GM18498 (cell line): ENCODE data around the gene CDH18.

ENCODE experiments used
- ATAC-seq: cut with Tn5 transposase; IDR thresholded peaks from one replicate; pipeline ENCODE4 v1.9.1; 2021; ENCODE audit warnings: mild to moderate bottlenecking, moderate library complexity; ENCODE audit not compliant: unreplicated experiment

The CDH18 gene

DNA sequence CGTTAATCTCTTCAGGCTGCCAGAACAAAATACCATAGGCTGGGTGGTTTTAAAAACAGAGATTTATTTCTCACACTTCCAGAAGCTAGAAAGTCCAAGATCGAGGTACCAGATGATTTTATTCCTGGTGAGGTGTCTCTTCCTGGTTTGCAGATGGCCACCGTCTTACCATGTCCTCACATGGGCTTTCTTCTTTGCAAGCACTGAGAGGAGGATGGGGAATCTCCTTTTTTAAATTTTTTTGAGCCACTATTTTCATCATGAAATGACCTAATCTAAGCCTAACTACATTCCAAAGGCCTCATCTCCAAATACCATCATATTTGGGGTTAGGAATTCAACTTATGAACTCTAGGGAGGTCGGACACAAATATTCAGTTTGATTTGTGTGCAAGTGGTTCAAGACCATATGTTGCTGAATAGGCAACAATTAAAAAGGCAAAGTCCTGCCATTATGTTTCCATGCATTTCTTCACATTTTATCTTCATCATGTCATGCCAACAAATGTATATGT is 371.2 kb downstream of the CDH18 start:
- ATAC-seq = no peak

DNA sequence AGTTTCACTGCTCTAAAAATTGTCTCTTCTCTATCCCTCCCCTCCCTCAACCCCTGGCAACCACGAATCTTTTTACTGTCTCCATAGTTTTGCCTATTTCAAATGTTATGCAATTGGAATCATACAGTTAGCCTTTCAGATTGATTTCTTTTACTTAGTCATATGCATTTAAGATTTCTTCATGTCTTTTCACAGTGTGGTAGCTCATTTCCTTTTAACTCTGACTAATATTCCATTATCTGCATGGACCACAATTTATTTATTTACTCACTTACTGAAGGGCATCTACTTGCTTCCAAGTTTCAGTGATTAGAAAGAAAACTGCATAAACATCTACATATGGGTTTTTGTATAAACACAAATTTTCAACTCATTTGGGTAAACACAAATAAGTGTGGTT is 372.3 kb downstream of the CDH18 start:
- ATAC-seq = no peak

DNA sequence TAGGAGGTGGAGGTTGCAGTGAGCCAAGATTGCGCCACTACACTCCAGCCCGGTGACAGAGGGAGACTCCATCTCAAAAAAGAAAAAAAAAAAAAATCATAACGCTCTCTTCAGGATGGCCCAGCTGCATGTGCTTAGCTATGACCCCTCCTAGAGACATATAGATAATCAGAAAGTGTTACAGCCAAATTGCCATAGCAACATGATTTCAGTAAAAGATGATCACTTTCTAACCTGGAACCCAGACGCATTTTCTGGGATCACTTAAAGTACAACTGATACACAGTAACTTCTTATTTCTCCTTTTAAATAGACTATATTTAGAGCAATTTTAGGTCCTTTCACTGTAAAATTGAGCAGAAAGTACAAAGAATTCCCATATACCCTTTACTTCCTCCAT is 372.9 kb downstream of the CDH18 start:
- ATAC-seq = no peak

DNA sequence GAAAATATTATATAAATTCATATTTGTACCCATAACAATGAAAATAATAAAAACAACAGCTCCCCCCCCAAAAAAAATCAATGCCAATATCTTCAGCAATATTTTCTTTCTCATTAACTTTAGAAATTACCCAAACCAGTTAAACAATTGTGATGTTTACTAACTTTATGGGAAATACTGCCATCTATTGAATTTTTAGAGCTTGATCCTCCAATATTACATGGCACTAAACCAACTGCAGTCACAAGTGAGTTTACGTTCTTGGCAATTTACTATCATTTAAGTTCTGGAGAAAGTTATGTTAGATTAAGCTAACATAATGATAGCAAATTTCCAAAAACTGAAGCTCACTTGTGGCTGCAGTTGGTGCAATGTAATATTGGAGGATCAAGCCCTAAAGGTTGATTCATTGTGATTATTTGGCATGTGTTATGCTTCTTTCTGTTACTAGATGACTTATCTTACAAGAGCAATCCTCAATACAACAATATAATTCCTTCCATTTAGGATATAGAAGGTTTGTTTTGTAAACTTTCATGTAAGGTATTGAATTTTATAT is 379.5 kb downstream of the CDH18 start:
- ATAC-seq = no peak

DNA sequence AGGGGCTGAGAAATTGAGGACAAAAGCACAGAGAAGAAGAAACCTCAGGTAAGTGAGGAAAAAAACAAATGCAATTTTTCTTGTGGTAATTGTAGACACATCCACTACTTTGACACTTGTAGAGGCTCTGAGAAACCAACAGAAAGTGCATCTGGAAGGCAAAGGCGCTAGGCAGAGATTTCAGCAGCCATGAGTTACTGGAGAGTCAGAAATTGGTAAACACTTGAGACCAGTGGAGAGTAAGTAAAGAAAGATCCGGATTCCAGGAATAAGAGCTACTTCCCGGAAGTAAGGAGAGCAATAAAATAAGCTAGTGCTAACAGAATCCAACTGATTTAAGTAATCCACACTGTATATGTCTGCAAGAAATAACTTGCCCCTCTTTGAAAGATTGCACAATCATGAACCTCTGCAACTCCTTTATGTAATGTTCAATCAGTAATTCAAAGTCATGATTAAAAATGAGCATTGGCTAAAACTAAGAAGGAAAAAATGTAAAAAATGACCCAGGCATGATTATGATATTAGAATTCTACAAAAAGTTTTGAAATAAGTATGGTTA is 382.1 kb downstream of the CDH18 start:
- ATAC-seq = no peak

DNA sequence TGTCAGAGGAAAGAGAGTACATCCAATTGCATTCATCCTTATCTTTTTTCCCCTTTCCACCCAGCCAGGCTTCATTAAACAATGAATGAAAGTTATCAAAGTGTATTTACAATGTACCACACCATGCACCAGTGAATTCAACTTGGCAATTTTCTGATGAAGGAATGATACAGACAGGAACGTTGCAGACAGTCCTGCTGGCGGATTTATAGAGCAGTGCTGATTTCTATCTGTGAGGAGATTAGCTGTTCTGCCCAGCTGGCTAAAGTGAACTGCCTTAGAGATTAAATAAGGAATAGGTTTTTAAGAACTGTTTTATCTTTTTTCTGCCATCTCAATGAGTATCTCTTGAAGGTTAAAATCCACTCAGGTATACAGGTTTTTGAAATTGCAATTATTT is 403.9 kb downstream of the CDH18 start:
- ATAC-seq = no peak

DNA sequence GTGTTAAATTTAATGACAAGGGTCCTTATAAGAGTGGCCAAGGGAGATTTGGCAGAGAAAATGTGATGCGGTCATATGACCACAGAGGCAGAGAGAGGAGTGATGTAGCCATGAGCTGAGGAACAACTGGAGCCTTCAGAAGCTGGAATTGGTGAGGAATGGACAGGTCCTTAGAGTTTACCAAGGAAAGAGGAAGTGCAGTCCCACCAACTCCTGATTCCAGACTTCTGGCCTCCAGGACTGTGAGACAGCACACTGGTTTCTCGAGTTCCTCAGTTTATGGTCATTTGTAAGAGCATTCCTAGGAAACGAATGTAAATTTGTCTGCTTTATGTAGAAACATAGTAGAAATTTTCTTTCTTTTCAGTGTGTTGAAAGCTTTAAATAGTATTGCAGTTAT is 410.1 kb downstream of the CDH18 start:
- no peak for ATAC-seq

DNA sequence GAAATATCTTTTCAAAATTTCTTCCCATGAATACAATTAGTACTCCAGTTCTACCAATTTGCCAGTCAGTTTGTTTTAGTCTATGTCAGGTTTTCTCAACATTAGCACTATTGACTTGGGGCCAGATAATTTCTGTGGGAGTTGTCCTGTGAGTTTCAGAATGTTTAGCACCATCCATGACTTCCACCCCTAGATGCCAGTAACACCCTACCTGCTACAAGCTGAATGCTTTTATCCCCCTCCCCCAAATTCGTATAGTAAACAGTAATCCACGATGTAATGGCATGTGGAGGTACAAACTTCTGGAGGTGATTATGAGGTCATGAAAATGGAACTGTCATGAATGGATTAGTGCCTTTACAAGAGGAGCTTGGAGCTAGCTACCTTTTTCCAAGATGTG is 420.0 kb downstream of the CDH18 start:
- ATAC-seq = no peak

DNA sequence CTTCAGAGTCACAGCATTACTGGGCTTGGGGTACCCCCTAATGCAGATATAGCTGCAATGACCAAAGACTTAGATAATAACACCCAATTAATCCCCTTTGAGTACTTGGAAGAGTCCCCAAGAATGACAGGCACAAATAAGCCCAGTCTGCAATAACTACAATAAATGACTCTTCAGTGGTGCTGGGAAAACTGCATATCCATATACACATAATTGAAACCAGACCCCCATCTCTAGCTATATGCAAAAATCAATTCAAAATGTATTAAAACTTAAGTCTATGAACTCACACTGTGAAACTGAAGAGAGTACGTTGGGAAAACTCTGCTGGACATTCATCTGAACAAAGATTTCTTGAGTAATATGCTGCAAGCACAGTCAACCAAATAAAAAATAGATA is 422.5 kb downstream of the CDH18 start:
- ATAC-seq = no peak

DNA sequence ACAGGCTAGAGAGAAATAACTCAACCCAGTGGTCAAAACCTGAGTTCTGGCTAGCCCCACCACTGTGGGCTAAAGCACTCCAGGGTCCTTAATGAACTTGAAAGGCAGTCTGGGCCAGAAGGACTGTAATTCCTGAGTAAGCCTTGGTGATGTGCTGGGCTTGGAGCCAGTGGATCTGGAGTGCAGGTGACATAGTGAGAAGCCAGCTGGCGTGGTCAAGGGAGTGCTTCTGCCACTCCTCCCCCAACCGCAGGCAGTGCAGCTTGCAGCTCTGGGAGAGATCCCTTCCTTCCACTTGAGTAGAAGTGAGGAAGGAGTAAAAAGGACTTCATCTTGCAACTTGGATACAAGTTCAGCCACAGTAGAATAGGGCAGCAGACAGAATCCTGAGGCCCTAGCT is 424.0 kb downstream of the CDH18 start:
- no peak for ATAC-seq

DNA sequence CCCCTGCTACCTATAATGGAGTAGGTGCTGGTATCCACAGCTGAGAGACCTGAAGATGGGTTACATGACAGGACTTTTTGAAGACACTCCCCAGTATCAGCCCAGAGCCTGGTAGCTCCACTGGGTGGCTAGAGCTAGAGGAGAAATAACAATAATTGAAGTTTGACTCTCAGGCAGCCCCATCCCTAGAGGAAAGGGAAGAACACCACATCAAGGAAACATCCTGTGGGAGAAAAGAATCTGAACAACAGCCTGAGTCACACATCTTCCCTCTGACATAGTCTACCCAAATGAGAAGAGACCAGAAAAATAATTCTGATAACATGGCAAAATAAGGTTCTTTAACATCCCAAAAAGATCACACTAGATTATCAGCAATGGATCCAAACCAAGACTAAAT is 432.1 kb downstream of the CDH18 start:
- no peak for ATAC-seq

DNA sequence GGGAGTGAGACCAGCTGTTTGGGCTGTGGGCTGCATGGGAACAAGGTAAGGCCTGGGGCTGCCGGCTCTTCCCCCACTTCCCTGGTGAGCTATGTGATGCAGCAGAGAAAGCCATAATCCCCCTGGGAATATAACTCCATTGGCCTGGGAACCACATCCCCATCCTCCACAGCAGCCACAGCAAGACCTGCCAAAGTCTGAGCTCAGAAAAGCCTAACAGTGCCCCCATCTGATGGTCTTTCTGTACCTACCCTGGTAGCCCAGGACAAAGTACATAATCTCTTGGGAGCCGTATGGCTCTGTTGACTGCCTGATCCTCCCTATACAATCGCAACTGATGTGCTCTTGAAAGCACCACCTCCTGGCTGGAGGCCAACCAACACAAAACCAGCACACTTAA is 432.6 kb downstream of the CDH18 start:
- ATAC-seq = no peak

DNA sequence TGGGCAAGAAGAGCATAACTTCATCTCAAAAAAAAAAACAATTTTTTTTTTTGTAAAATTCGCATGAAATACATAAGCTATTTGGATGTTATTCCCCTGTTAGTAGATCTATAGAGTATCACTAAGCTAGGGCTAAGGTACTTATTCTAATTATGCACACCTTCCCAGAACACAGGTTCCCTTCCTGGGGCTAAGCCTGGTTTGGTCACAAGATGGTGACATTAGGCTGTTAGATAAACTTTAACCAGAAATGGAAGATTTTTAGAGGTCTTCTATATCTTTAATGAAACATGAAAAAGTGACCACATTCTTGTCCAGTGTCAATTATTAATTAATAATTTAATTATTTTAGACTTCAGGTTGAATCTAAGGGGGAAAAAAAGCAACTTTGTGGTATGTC is 433.5 kb downstream of the CDH18 start:
- no peak for ATAC-seq

DNA sequence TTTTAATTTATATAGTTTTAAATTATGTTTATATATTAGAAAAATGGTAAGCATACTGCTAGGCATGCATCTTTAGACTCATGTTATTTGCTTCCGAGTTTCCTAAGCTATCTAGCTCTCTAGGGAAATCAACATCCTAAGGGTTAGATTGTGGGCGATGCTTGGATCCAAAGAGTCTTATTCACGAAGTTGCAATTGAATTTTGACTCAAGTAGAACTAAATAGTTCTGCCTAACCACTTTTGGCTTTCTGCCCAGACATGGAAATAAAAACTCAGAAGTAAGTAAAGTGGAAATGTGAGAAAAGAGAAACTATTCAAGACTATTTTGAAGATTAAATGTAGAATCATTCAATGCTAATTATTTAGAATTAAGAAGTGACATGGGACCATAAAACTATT is 440.4 kb downstream of the CDH18 start:
- ATAC-seq = no peak

DNA sequence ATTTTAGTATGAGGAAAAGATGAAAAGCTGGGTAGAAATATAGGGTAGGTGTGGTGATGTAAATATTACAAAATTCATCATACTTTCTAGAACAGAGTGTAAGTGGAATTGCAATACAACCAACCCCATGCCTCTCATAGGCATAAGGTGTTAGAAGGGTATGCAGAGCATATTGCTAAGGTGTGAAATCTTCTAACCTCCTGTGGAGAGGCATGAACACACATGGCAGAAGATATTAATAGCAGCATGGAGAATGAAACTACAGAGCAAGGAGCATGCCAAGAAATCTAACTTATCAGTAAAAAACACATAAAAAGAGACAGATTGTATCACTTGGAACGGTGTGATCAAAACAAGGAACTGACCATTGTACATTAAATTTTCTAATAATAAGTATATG is 441.5 kb downstream of the CDH18 start:
- no peak for ATAC-seq

DNA sequence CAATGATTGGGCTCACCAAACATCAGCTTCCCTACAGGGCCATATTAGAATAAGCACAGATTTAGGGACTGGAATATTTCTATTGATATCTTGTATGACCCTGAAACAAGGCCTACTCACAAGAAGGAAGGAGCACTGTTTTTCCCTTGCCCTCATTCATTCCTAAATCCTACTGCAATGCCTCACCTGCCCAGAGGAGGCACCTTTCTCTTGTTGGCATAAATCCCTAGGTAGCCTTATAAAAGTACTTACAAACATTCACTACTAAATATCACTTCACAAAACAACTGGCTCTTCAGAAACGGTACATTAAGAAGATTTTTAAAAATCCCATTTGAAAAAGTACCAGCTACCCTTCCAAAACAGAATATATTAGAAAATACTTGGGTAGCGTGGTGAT is 449.4 kb downstream of the CDH18 start:
- ATAC-seq = no peak

DNA sequence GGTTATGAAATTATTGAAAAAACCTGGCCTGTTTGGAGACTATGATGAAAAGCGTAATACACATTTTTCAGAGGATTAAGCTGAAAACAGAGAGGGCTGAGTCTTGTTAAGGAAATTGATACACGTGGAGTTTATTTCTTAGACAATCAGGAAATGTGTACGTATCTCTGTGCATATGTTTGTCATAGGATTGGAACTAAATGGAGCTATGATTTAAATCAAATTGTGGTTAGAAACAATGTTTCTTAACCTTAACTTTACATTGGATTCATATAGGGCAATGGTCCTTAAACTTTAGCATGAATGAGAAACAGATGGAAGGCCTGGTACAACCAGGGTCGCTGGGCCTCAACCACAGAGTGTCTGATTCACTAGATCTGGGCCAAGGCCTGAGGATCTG is 451.6 kb downstream of the CDH18 start:
- ATAC-seq = no peak

DNA sequence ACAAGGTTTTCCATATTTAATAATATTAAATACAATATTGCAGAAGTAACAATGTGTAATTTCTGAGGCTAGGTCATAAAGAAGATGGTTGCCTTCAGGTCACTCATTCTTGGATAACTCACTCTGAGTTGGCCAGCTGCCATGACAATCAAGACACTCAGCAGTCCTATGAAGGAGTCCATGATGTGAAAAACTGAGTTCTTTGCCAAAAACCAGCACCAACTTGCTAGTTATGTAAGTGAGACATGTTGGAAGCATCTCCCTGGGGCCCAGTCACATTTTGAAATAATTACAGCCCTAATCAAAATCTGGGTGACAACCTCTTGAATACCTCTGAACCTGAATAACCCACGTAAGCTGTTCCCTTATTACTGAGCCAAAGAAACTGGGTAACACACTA is 453.2 kb downstream of the CDH18 start:
- no peak for ATAC-seq

DNA sequence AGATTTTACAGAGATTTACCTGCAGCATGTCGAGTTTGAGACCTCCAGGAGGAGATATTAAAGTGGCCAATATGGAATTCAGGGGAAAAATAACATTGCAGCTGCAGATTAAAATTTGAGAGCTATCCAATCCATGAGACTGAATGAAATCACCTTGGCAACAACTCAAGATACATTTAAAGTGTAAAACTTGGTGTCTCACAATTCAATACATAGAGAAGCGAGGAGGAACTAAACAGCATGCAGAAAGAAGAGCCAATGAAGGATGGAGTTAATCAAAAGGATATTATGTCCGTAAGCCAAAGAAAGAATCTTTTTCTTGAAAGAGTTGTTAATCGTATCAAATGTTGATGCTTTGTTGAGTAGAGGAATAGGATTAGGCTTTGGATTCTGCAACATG is 455.1 kb downstream of the CDH18 start:
- no peak for ATAC-seq

DNA sequence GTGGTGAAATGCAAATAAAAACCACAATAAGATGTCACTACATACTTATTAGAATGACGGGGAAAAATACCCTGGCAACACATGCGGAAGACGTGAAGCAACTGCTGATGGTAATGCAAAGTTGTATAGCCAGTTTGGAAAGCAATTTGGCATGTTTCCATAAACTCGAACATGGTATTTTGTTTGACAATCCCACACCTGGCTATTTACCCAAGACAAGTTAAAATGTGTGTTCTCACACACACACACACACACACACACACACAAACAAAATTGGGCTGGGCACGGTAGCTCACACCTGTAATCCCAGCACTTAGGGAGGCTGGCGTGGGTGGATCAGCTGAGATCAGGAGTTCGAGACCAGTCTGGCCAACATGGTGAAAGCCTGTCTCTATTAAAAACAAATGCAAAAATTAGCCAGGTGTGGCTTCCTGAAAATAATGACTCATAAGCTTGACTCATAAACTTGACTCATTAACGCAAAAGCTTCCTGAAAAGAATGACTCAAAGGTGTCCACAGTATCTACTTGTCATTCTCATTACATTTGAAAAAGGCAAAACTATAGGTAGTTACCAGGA is 456.5 kb downstream of the CDH18 start:
- no peak for ATAC-seq

DNA sequence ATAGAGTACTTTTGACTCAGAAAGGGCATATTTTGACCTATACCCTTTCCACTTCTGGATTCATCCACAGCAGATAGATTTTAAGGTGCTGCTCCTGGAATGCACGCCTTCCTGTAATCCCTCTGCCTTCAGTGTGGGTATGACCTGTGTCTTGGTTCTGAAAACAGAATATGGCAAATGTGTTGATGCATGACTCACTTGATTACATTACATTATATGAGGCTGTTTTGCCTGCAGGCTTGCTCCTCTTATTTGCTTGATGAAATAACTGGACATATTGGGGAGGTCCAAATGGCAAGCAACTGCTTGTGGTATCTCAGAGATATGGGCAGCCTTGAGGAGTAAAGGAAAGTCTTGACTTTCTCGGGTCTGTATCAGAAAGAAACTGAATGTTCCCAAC is 468.6 kb downstream of the CDH18 start:
- no peak for ATAC-seq

DNA sequence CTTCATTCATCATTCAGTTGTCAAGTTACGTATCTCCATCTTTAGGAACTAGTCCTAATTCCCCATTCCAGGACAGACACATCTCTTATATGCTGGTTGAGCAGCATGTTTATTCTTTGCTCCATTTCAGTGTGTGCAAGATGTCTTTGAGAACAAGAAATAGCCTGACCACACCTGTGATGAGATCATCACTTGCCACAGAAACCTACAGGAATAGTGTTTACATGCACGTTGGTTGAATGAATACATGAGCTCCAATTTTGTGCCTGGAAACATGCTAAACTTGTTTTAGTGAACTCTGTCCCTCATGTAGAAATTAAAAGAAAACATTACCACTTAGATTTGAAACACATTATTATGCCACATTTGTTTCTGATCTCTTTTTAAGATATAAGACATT is 489.1 kb downstream of the CDH18 start:
- no peak for ATAC-seq

DNA sequence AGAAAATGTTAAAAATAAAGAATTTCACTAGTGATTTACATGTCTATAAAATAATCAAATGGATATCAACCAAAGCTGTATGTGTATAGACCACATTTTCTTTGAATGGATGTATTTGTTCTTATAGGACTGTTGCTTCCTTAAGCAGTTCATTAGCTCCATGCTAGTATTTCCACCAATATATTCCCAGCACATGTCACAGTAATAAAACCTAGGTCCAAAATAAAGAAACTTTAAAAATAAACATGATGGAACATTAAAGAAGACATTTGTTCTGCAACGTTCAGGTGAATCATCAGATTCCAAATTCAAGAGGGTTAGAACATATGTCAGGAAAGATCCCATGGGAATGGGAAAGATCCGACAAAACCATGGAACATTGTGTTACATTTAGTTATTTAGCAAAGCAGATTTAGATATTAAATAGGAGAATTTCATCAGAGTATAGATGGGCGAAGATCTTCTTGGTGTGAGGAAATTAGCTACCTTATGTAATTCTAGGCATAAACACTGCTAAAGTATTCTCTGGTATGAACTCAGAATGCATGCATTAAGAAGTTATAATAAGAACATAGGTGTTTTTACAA is 490.7 kb downstream of the CDH18 start:
- no peak for ATAC-seq
